Ishikawa (cell line): ENCODE results near the gene FTL.

ENCODE experiments used
- CREB1 ChIP-seq: IDR thresholded peaks from 2 replicates; pipeline ENCODE4 v1.6.1; 2012; ENCODE audit warnings: low read depth
- MAX ChIP-seq: IDR thresholded peaks from 2 replicates; pipeline ENCODE4 v1.6.1; 2012
- NFIC ChIP-seq: IDR thresholded peaks from 2 replicates; pipeline ENCODE4 v1.6.1; 2012
- TAF1 ChIP-seq: IDR thresholded peaks from 2 replicates; pipeline ENCODE4 v1.6.1; 2012; ENCODE audit warnings: low read depth, mild to moderate bottlenecking
- YY1 ChIP-seq: IDR thresholded peaks from 2 replicates; pipeline ENCODE4 v1.6.1; 2012; ENCODE audit warnings: low read depth

DNA sequence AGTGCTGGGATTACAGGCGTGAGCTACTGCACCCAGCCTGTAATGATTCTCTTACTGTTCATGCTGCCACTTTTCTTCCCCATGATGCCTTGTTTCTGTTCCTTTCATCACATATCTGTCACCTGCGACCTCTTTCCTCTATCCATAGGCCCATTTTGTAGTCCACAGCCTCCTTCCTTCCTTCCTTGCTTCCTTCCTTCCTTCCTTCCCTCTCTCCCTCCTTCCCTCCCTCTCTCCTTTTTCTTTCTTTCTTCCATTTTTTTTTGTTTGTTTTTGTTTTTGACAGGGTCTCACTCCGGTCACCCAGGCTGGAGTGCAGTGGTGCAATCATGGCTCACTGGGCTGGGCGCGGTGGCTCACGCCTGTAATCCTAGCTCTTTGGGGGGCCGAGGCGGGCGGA is 23.8 kb downstream of the FTL start:
- TF ChIP-seq NFIC (no peak), MAX (no peak), YY1 (no peak), TAF1 (no peak), CREB1 (no peak)
